Effector CD8-positive, alpha-beta T cell (primary cell): ENCODE results near the gene MRPL19.

Experiments used
- DNase-seq: peaks from one replicate; lab custom pipeline; 2025; lab: John Stamatoyannopoulos, UW

The MRPL19 gene

DNA sequence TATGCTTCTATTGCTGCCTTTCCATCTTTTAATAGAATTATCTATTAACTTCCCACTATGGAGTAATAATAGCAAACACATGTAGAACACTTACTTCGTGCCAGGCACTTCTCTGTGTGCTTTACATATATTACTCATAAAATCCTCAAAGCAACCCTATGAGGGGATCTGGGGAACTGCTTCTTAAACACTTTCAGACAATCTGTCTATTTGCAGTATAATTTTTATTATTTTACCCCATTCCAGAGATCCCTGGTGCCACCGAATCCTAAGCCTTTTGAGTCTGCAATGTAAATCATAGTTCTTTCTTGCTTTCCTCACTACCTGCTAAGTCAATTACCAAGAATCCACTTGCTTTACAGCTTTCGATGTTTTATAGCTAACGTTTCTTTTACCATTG is 89.7 kb downstream of the MRPL19 start:
- DNase-seq, result no peak

DNA sequence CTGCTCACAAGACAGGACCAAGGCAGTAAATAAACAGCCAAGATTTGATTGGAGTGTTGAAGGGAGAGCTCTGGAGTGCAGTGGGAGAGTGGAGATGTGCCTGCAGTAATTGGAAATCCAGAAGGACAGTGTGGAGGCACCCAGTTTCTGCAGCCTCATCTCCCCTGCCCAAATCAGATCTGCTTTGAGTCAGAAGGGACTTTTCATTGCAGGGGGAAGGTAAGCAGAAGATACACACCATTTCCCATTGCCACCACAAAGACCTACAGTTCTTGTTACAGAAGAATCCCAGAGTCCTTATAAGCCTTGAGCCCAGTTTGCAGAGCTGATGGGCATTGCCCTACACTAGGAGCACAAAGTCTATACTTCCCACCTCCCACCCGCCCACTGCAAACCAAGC is 91.4 kb downstream of the MRPL19 start:
- no peak for DNase-seq
